Activated naive CD8-positive, alpha-beta T cell treated with anti-CD3 and anti-CD28 coated beads for 36 hours (primary cell): Measurements from ENCODE around the gene CACNA1B. TPM values are rescaled to one million over a fixed set of nuclear protein-coding genes. Genes with fewer than 3 reads are reported as not detected.

Source experiments
- DNase-seq: peaks from one replicate; pipeline ENCODE4 v3.0.0; 2021
- H3K27ac Mint-ChIP-seq: one replicate; pipeline ENCODE4 v1.8.0; 2022; ENCODE audit warnings: mild to moderate bottlenecking, moderate library complexity, mixed read lengths
- H3K27me3 Mint-ChIP-seq: one replicate; pipeline ENCODE4 v1.8.0; 2022; ENCODE audit warnings: mild to moderate bottlenecking, mixed read lengths
- H3K36me3 Mint-ChIP-seq: one replicate; pipeline ENCODE4 v1.8.0; 2021; ENCODE audit warnings: mild to moderate bottlenecking, mixed read lengths
- H3K4me1 Mint-ChIP-seq: one replicate; pipeline ENCODE4 v1.8.0; 2021; ENCODE audit warnings: mixed read lengths
- H3K4me3 Mint-ChIP-seq: one replicate; pipeline ENCODE4 v1.8.0; 2022; ENCODE audit warnings: mild to moderate bottlenecking, moderate library complexity, mixed read lengths
- H3K9me3 Mint-ChIP-seq: one replicate; pipeline ENCODE4 v1.8.0; 2022; ENCODE audit warnings: mixed read lengths
- total RNA-seq, 2 experiments: library from RNA; stranded (reverse); gene quantifications; one replicate each; pipeline ENCODE4 v1.2.3, GENCODE V29; 2021

CACNA1B gene
- total RNA-seq, 2 experiments from 2014 or later, result not detected

DNA sequence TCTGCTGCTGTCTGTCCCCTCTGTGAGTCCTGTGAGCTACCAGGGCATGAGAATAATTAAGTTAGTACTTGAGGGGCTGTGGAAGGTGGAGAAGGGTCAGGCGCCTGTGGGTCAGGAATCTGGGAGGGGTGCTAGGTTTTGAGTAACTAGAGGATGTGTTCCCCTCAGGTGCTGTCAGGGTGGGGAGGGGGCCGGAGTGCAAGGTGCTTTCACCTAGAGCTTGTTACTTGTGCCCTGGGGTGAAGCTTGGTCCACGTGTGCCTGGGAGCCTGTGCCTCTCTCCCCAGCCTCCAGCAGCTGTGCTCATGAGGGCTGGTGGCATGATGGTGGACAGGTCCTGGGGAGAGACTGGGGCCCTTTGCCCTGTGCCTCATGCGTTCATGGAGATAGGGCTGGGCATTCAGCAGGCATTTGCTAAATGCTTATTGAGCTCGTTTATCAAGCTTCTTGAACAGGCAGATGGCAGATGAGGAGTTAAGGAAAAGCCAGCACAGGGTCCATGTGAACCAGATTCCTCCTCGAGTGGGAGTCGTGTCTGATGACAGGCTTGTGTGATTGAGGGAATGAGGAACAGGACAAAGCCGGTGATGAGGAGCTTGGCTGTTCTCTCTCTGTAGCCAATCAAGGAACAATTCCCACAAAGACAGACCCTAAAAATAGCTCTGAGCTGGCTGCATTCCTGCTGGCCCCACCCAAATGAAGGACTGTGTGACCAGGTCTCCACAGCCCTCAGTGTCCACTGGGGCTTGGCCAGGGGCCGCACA lies 40.9 kb downstream of the CACNA1B start:
- no peaks in the 10 kb centered on the region for H3K4me1 Mint-ChIP-seq
- no peak for DNase-seq
- no peaks in the 10 kb centered on the region for H3K27me3 Mint-ChIP-seq
- H3K9me3 Mint-ChIP-seq, result no peaks in the 10 kb centered on the region
- H3K4me3 Mint-ChIP-seq, result no peak overlapping the region
- H3K36me3 Mint-ChIP-seq, result no peaks in the 10 kb centered on the region
- no peak overlapping the region for H3K27ac Mint-ChIP-seq

DNA sequence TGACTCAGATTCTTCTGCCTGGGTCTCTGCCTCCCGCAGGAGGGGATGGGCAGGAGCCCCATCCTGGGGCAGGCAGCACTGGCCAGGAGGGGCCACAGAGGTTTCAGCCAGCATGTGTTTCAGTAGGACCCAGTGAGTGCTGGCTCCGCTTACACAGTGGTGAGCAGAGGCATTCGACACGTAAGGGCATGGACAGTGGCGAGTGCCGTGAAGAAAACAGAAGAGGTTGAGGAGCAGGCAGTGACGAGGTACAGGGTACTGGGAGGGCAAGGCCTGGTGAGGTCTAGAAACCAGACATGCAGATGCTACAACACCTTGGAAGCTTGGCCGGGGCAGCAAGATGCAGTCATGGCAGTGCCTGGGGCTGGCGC lies 41.5 kb downstream of the CACNA1B start:
- no peak overlapping the region for H3K4me3 Mint-ChIP-seq
- no peaks in the 10 kb centered on the region for H3K9me3 Mint-ChIP-seq
- H3K36me3 Mint-ChIP-seq, result no peaks in the 10 kb centered on the region
- no peaks in the 10 kb centered on the region for H3K4me1 Mint-ChIP-seq
- no peak overlapping the region for H3K27ac Mint-ChIP-seq
- no peaks in the 10 kb centered on the region for H3K27me3 Mint-ChIP-seq
- DNase-seq, result no peak

DNA sequence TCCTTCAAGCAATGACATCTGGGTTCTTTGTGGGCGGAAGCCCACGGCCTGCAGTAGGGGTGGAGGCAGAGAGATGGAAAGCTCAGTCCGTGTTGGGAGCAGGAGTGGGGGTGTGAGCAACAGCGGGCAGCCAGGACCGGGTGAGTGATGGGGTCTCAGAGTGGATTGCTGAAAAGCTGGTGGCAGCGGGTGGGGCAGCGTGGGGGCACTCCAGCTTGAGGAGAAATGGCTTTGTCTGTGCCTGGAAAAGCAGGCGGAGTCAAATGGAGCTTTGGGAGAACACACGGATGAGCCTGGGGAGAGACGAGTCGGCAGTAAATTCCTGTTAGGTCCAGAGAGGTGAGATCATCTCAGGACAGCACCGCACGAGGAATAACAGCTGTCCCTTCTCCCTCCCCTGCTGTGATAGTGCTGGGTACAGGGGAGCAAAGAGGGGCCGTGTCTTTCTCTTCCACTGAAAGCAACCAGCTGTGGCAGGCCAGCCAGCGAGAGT lies 42.1 kb downstream of the CACNA1B start:
- no peaks in the 10 kb centered on the region for H3K36me3 Mint-ChIP-seq
- DNase-seq, result no peak
- H3K27me3 Mint-ChIP-seq, result no peaks in the 10 kb centered on the region
- no peaks in the 10 kb centered on the region for H3K9me3 Mint-ChIP-seq
- no peak overlapping the region for H3K27ac Mint-ChIP-seq
- no peak overlapping the region for H3K4me3 Mint-ChIP-seq
- H3K4me1 Mint-ChIP-seq, result no peaks in the 10 kb centered on the region

DNA sequence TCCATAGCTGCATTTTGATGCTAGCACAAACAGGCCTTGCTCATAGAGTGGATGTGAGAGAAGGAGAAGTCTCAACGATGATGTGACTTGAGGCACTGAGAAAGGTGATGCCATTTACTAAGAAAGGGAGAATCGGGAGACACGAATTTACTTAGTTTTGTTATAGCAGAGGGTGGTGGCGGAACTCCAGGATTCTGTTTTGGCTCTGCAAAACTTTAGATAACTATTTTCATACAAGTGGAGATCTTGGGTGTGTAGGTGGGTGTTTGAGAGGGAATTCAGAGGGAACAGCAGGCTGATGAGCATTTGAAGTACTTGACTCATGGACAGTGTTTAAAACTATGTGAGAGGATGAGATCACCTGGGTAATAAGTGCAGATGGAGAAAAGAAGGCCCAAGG lies 43.2 kb downstream of the CACNA1B start:
- no peak for DNase-seq
- no peaks in the 10 kb centered on the region for H3K36me3 Mint-ChIP-seq
- H3K27ac Mint-ChIP-seq, result no peak overlapping the region
- H3K4me1 Mint-ChIP-seq, result no peaks in the 10 kb centered on the region
- no peaks in the 10 kb centered on the region for H3K27me3 Mint-ChIP-seq
- H3K9me3 Mint-ChIP-seq, result no peaks in the 10 kb centered on the region
- H3K4me3 Mint-ChIP-seq, result no peak overlapping the region

DNA sequence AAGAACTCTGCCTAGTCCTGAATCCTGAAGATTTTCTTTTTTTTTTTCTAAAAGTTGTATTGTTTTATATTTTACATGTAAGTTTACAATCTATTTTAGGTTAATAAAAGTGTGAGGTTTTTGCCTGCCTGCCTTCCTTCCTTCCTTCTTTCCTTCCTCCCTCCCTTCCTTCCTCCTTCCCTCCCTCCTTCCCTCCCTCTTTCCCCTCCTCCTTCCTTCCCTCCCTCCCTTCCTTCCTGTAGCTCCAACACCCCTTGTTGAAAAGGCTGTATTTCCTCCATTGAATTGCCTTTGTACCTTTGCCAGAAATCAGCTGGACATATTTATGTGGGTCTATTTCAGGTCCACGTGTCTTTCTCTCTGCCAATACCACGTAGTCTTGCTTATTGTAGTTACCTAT lies 46.6 kb downstream of the CACNA1B start:
- no peak overlapping the region for H3K27ac Mint-ChIP-seq
- H3K9me3 Mint-ChIP-seq, result peaks cover 10% of the 10 kb centered on the region
- peaks cover 9% of the 10 kb centered on the region for H3K27me3 Mint-ChIP-seq
- H3K4me1 Mint-ChIP-seq, result no peaks in the 10 kb centered on the region
- H3K4me3 Mint-ChIP-seq, result no peak overlapping the region
- H3K36me3 Mint-ChIP-seq, result no peaks in the 10 kb centered on the region
- DNase-seq, result no peak

DNA sequence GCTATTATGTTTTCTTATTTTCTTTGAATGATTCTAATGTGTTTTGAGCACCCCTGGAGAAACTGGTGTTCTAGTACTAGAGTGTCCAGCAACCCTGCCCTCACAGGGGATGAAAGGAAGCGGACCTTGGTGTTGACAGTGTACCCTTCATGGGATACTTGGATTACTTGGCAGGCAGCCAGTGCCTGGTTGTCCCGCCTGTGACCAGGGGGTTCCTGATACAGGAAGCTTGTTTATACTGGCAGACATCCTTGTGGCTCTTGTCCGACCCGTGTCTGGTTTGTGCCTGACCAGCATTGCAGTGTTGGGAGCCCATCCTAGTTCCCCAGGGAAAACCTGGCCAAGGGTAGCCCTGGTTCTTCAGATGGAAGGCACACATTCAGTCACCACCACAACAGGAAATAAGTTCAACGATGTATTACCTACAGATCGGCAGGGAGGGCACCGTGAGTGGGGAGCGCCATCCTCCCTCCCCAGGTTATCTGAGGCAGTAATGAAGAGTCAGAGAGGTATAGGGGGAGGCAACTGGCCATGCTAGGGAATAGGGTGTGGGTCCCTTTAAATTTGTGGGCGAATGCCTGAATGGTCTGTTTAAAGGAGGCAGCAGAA lies 47.3 kb downstream of the CACNA1B start:
- Mint-ChIP-seq H3K27me3 (peaks cover 9% of the 10 kb centered on the region), H3K4me3 (no peak overlapping the region), H3K27ac (no peak overlapping the region), H3K9me3 (peaks cover 10% of the 10 kb centered on the region), H3K36me3 (no peaks in the 10 kb centered on the region), H3K4me1 (no peaks in the 10 kb centered on the region)
- no peak for DNase-seq

DNA sequence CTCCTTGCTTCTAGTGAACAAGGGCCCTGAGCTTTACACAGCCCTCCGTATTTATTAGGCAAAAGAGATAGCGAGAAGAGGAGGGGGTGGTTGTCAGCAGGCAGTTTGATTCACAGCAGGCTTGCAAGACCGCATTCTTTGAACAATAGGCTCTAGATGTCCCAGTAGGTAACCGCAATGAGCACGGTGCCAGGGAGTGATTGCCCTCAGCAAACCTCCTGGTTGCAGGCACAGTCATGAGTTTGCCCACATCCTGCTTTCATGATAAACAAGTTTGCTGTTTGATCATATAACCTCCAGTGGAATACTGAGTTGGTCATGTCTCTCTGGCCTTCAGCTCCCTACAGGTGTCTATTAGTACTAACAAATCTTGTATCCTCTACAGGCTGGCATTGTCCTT lies 66.1 kb downstream of the CACNA1B start:
- Mint-ChIP-seq H3K4me1 (no peaks in the 10 kb centered on the region), H3K36me3 (no peaks in the 10 kb centered on the region), H3K27ac (no peak overlapping the region), H3K4me3 (no peak overlapping the region), H3K27me3 (peaks cover 4% of the 10 kb centered on the region), H3K9me3 (peaks cover 19% of the 10 kb centered on the region)
- no peak for DNase-seq

DNA sequence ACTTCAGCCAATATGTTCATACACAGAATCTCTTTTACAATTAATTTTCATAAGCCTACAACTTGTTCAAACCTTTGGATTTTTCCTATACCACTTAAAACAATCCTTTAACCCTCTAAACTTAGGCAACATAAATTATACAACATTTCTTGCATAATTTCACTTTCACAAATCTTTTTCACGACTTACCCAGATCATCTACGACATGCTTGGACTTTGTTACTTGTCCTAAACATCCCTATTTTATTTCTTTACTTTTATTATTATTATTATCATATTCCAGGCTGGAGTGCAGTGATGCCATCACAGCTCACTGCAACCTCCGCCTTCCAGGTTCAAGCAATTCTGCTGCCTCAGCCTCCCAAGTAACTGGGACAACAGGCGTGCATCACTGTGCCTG lies 68.0 kb downstream of the CACNA1B start:
- H3K27ac Mint-ChIP-seq, result no peak overlapping the region
- H3K36me3 Mint-ChIP-seq, result no peaks in the 10 kb centered on the region
- H3K9me3 Mint-ChIP-seq, result peaks cover 19% of the 10 kb centered on the region
- no peaks in the 10 kb centered on the region for H3K27me3 Mint-ChIP-seq
- no peak for DNase-seq
- no peak overlapping the region for H3K4me3 Mint-ChIP-seq
- no peaks in the 10 kb centered on the region for H3K4me1 Mint-ChIP-seq

DNA sequence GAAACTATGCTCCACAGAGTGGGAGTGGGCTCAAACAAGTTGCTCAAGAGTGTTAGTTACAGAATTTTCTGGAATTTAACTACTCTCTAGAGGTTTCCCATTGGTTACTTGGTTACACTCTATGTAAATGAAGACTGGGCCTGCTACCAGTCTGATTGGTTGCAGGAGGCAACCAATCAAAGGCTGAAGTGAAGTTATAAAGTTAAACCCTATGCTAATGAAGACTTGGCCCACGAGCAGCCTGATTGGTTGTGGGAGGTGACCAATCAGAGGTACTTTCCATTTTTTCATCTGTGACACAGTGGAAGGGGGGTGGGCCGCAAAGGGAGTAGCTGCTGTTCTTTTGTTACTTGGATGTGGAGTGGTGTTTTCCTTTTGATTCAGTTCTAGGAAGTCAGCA lies 69.4 kb downstream of the CACNA1B start:
- DNase-seq, result no peak
- H3K36me3 Mint-ChIP-seq, result no peaks in the 10 kb centered on the region
- H3K27me3 Mint-ChIP-seq, result no peaks in the 10 kb centered on the region
- H3K4me3 Mint-ChIP-seq, result no peak overlapping the region
- peaks cover 19% of the 10 kb centered on the region for H3K9me3 Mint-ChIP-seq
- H3K27ac Mint-ChIP-seq, result no peak overlapping the region
- no peaks in the 10 kb centered on the region for H3K4me1 Mint-ChIP-seq

DNA sequence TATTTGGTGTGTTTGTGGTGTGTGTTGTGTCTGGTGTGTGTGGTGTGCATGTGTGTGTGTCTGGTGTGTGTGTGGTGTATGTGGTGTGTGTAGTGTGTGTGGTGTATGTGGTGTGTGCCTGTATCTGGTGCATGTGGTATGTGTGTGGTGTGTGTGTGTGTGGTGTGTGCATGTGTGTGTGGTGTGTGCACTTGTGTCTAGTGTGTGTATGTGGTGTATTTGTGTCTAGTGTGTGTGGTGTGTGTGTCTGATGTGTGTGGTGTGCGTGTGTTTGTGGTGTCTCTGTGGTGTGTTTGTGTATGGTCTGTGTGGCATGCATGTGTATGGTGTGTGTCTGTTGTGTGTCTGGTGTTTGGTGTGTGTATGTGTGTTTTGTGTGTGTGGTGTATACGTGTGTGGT lies 71.1 kb downstream of the CACNA1B start:
- Mint-ChIP-seq H3K27me3 (peaks cover 3% of the 10 kb centered on the region), H3K36me3 (no peaks in the 10 kb centered on the region), H3K27ac (no peak overlapping the region), H3K4me3 (no peak overlapping the region), H3K4me1 (no peaks in the 10 kb centered on the region), H3K9me3 (peaks cover 15% of the 10 kb centered on the region)
- no peak for DNase-seq

DNA sequence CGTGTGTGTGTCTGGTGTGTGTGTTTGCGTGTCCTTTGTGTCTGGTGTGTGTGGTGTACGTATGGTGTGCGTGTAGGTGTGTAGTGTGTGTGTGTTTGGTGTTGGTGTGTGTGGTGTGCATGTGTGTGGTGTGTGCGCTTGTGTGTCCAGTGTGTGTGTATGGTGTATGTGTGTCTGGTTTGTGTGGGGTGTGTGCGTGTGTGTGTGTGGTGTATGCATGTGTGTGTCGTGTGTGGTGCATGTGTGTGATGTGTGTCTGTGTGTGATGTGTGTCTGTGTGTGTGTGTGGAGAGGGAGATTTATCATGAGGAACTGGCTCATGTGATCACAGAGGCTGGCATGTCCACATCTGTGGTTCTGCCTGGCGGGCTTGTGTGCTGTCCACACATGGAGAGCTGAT lies 71.7 kb downstream of the CACNA1B start:
- Mint-ChIP-seq H3K9me3 (peaks cover 11% of the 10 kb centered on the region), H3K4me3 (no peak overlapping the region), H3K27me3 (peaks cover 4% of the 10 kb centered on the region), H3K27ac (no peak overlapping the region), H3K4me1 (no peaks in the 10 kb centered on the region), H3K36me3 (no peaks in the 10 kb centered on the region)
- no peak for DNase-seq

DNA sequence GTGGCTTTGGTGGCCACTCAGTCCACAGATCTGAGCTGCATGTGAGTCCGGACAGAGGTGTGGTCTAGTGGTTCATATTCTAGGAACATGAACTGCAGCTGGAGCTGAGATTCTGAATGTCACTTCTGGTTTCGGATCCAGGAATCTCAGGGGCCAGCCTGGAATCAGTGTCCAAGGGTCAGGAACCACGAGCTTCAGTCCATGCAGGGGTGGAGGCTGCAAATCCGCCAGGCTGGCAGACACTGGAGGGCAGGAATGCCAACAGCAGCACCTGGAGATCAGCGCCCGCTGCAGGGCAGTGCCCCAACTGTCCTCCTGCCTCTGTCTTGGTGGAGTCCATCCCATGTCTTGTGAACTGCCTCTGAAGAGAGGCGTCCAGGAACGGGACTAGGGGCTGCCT lies 73.5 kb downstream of the CACNA1B start:
- peaks cover 4% of the 10 kb centered on the region for H3K27me3 Mint-ChIP-seq
- H3K36me3 Mint-ChIP-seq, result no peaks in the 10 kb centered on the region

DNA sequence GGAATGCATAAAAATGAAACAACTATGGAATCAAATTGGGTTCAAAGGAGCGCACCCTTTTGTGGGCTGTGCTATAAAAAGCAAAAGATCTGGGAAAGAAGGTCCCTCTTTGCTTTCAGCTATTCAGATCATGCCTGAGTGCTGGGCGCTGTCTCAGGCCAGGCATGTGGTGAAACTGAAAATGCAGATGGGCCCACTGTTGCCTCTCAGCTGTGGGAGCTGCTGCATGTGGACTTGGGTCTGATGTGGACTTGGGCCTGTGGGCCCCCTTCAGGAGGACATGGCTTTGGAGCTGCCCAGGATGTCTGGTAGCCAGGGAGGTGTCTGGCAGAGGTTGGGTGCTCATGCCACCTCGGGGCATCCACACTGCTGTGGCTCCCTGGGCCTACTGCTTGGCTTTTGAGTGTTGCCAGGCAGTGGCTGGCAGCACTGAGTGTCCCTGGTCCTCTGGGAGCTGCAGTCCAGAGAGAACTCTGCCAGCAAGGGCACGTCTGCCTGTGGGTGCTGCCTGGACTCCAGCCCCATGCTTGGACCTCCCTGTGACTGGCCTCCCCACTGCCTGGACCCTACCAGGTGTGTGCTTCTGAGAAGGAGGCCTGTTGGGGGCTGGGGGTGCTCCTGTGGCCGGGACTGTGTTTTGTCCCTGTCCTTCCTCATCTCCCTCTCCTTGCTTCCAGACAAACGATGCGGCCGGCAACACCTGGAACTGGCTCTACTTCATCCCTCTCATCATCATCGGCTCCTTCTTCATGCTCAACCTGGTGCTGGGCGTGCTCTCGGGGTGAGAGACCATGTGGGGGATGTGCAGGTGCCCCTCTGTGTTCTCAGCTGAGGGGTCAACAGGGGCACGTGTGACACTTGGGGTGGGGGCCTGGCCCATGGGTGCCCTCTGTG lies 74.3 kb downstream of the CACNA1B start:
- Mint-ChIP-seq H3K9me3 (peaks cover 2% of the 10 kb centered on the region), H3K27ac (no peak overlapping the region), H3K4me1 (no peaks in the 10 kb centered on the region)

More for the DNA sequence above, 73.5 kb downstream of the CACNA1B start:
- Mint-ChIP-seq H3K27ac (no peak overlapping the region), H3K4me3 (no peak overlapping the region), H3K9me3 (peaks cover 6% of the 10 kb centered on the region), H3K4me1 (no peaks in the 10 kb centered on the region)
- DNase-seq, result no peak

DNA sequence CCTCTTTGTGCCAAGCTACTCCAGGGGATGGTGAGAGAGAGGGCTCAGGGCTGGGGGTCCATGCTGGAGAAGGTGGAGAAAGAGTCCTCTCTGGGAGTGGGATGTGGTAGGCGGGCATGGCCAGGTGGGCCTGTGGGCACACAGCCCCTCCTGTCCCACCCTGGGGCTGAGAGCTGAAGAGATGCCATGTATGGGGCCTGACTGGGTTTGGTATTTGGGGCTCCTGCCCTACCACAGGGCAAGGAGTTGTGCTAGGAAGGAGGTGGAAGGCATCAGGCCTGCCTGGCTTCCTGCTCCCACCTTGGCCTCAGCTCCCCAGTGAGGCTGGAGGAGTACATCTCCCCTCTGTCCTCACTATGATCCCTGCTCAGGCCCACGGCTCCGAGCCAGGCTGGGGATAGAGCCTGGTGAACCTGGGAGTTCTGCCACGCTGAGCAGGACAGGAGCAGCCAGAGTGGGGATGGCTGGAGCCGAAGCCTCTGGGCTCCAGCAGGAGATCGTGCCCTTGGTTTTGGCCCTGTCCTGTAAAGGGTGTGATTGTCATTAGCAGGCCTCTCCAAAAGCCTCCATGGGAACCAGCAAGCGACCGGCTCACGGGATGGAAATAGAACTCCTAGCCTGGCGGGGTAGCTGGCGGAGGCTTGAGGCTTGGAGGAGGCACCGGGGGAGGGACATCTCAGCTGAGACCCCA lies 75.5 kb downstream of the CACNA1B start:
- H3K27ac Mint-ChIP-seq, result no peak overlapping the region
- peaks cover 4% of the 10 kb centered on the region for H3K27me3 Mint-ChIP-seq
- no peak overlapping the region for H3K4me3 Mint-ChIP-seq
- no peak for DNase-seq
- no peaks in the 10 kb centered on the region for H3K36me3 Mint-ChIP-seq
- H3K9me3 Mint-ChIP-seq, result no peaks in the 10 kb centered on the region
- H3K4me1 Mint-ChIP-seq, result no peaks in the 10 kb centered on the region

More for the DNA sequence above, 74.3 kb downstream of the CACNA1B start:
- DNase-seq, result no peak
- peaks cover 4% of the 10 kb centered on the region for H3K27me3 Mint-ChIP-seq
- H3K36me3 Mint-ChIP-seq, result no peaks in the 10 kb centered on the region
- no peak overlapping the region for H3K4me3 Mint-ChIP-seq
